K562 (cell line): Measurements from ENCODE around the gene RECK. TPM values are rescaled to one million over a fixed set of nuclear protein-coding genes. Genes with fewer than 3 reads are reported as not detected.

Experiments
- CHD7 ChIP-seq: fragments of 200-600 bp; sonication (generic); IDR thresholded peaks from one replicate; pipeline ENCODE4 v1.6.1; 2012; ENCODE audit warnings: mild to moderate bottlenecking, low read depth, low read length, inconsistent platforms
- CTBP1 ChIP-seq: fragments of 450-650 bp; IDR thresholded peaks from 2 replicates; pipeline ENCODE4 v1.6.1; 2016; ENCODE audit warnings: borderline replicate concordance
- GABPB1 ChIP-seq: sonication (generic); formaldehyde crosslinking; IDR thresholded peaks from 2 replicates; pipeline ENCODE4 v1.8.0; 2022; ENCODE audit warnings: mild to moderate bottlenecking, missing genetic modification reagents
- HDAC8 ChIP-seq: fragments of 450-650 bp; IDR thresholded peaks from 2 replicates; pipeline ENCODE4 v1.6.1; 2016; ENCODE audit warnings: mild to moderate bottlenecking, missing genetic modification characterization, moderate library complexity, missing compliant biosample characterization
- KAT7 ChIP-seq: sonication (generic); formaldehyde crosslinking; IDR thresholded peaks from 2 replicates; pipeline ENCODE4 v1.8.0; 2022; ENCODE audit warnings: missing genetic modification reagents, mild to moderate bottlenecking, borderline replicate concordance
- RERE ChIP-seq: sonication (generic); formaldehyde crosslinking; IDR thresholded peaks from 2 replicates; pipeline ENCODE4 v1.8.0; 2023; ENCODE audit warnings: missing genetic modification reagents, mild to moderate bottlenecking, borderline replicate concordance
- SIN3A ChIP-seq, 2 experiments: fragments of 150-350 bp in 1 of 2; IDR thresholded peaks; 2 replicates each; pipeline ENCODE4 v1.6.1; 2011 to 2016; ENCODE audit warnings: borderline replicate concordance in 2 of 2, low read depth in 2 of 2, low read length in 2 of 2, mild to moderate bottlenecking in 2 of 2, moderate library complexity in 2 of 2; ENCODE audit not compliant: control insufficient read depth in 1 of 2
- ZBTB5 ChIP-seq: fragments of 450-650 bp; IDR thresholded peaks from 2 replicates; pipeline ENCODE4 v1.6.1; 2017; ENCODE audit warnings: antibody characterized with exemption
- polyA plus RNA-seq, 8 experiments: library from polyadenylated mRNA; depleted of rRNA in 4 of 8; stranded (reverse) in 5 of 8; unstranded in 3 of 8; fragments of >200 nt; fragmentation: Nextera tagmentation in 2 of 8; fragmentation: Illumina TruSeq in 1 of 8; extraction: Ambion mirVana in 2 of 8; extraction: Trizol in 1 of 8; gene quantifications; 2 replicates each; pipeline versions ENCODE4 v1.2.1 to v1.2.3, GENCODE V29; 2011 to 2014; ENCODE audit warnings: inconsistent platforms in 1 of 8, missing spikeins in 1 of 8
- total RNA-seq, 7 experiments: library from RNA; depleted of rRNA in 6 of 7; stranded (reverse); fragments of >200 nt in 6 of 7; fragmentation: Illumina TruSeq in 2 of 7; extraction: Trizol in 2 of 7; gene quantifications; 2 replicates each; pipeline versions ENCODE4 v1.2.1 to v1.2.3, GENCODE V29; 2011 to 2021; ENCODE audit warnings: low replicate concordance in 1 of 7

The RECK gene
- total and polyA plus RNA-seq, 9 of the 15 experiments (the other 6 are each of a cell fraction or from before 2014, with no cell fraction given), result 0.04 to 0.36 (median 0.16) TPM

- TF ChIP-seq RERE (CRISPR knock-in tag) (no peak), HDAC8 (tag) (no peak), KAT7 (CRISPR knock-in tag) (no peak), ZBTB5 (no peak), CHD7 (no peak), GABPB1 (CRISPR knock-in tag) (no peak), SIN3A (IDR thresholded peaks at IDR 0.05; ENCODE audit: borderline replicate concordance in 2 of 2, control insufficient read depth in 1 of 2, low read depth in 2 of 2, low read length in 2 of 2) (no peak), CTBP1 (no peak)
Measured at GRCh38 chr9:36008774-36009300, 27.9 kb upstream of the RECK start (continued).
